Ectodermal cell (in vitro differentiated cells): Measurements from ENCODE around the gene CDS1. TPM values are rescaled to one million over a fixed set of nuclear protein-coding genes. Genes with fewer than 3 reads are reported as not detected.
"Not testable (repeated sequence)": the region's sequence is repeated elsewhere in the genome, so short reads cannot be mapped to it uniquely, and the experiment has no call there.

ENCODE experiments used
- H3K27ac ChIP-seq: 2 replicates; pipeline ENCODE4 v1.7.0; 2013; ENCODE audit warnings: mild to moderate bottlenecking, low read depth, low read length; ENCODE audit not compliant: insufficient read depth, poor library complexity, severe bottlenecking
- H3K27me3 ChIP-seq: 2 replicates; pipeline ENCODE4 v1.7.0; 2013; ENCODE audit warnings: mild to moderate bottlenecking, low read length; ENCODE audit not compliant: insufficient read depth, control insufficient read depth, poor library complexity, severe bottlenecking
- H3K36me3 ChIP-seq: one replicate; pipeline ENCODE4 v1.7.0; 2013; ENCODE audit warnings: low read length; ENCODE audit not compliant: control insufficient read depth, insufficient read depth
- H3K4me1 ChIP-seq: one replicate; pipeline ENCODE4 v1.7.0; 2013; ENCODE audit warnings: low read length; ENCODE audit not compliant: control insufficient read depth, insufficient read depth
- H3K4me3 ChIP-seq: 2 replicates; pipeline ENCODE4 v1.7.0; 2013; ENCODE audit warnings: low read depth, low read length, control low read depth; ENCODE audit not compliant: insufficient read depth
- H3K9me3 ChIP-seq: 2 replicates; pipeline ENCODE4 v1.7.0; 2013; ENCODE audit warnings: mild to moderate bottlenecking, low read length, moderate library complexity; ENCODE audit not compliant: control insufficient read depth
- WGBS, 2 experiments: methylation state at CpG; one replicate each; pipeline ENCODE4 v1.1.7; 2013; ENCODE audit warnings: missing lambda C conversion rate in 2 of 2; 5-methylcytosine and 5-hydroxymethylcytosine counted together
- polyA plus RNA-seq, 4 experiments: library from polyadenylated mRNA; stranded (reverse); fragments of 50-300 nt; gene quantifications; one replicate each; pipeline ENCODE4 v1.2.3, GENCODE V29; 2013

The CDS1 gene
- 4.0 TPM for polyA plus RNA-seq (2013, experiment 1 of 4)
- polyA plus RNA-seq (2013, experiment 2 of 4): 4.4 TPM
- polyA plus RNA-seq (2013, experiment 3 of 4): 4.3 TPM
- 4.5 TPM for polyA plus RNA-seq (2013, experiment 4 of 4)

GRCh38 chr4:84582988-84583875 is at the start of gene CDS1:
CDS1 (plus strand) TSS chr4:84583127; CDS start chr4:84583402, 275 bp downstream.
- no peaks in the 10 kb centered on the region for H3K36me3 ChIP-seq
- WGBS, 2 experiments: 0% methylated on average over 88 of the region's 88 CpGs
- H3K9me3 ChIP-seq: no peaks in the 10 kb centered on the region
- H3K4me1 ChIP-seq: peaks cover 11% of the 10 kb centered on the region
- H3K27ac ChIP-seq: no peak within 1 kb of the TSS
- H3K4me3 ChIP-seq: peak within 1 kb of the TSS; percentile 63
- H3K27me3 ChIP-seq: peaks cover 42% of the 10 kb centered on the region

DNA sequence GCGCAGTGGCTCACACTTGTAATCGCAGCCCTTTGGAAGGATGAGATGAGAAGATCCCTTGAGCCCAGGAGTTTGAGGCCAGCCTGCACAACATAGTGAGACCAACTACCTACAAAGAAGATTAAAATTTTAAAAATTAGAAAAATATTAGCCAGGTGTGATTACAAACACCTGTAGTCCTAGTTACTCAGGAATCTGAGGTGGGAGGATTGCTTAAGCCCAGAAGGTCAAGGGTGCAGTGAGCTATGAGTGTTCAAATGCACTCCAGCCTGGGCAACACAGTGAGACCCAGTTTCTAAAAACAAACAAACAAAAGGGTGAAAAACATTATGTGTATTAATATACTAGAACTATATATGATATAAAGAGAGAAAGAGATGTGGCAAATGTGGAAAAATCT is 47.0 kb upstream of the CDS1 start:
- Histone ChIP-seq H3K4me3 (no peak overlapping the region), H3K9me3 (no peaks in the 10 kb centered on the region), H3K4me1 (no peaks in the 10 kb centered on the region), H3K36me3 (no peaks in the 10 kb centered on the region), H3K27ac (no peak overlapping the region), H3K27me3 (no peaks in the 10 kb centered on the region)
- 90 to 96% methylated on average over 2 of the region's 2 CpGs for WGBS, 2 experiments

- no peaks in the 10 kb centered on the region for H3K27me3 ChIP-seq
- no peaks in the 10 kb centered on the region for H3K36me3 ChIP-seq
- whole genome bisulfite sequencing, 2 experiments: 79 to 85% methylated on average over 5 of the region's 5 CpGs
- no peaks in the 10 kb centered on the region for H3K4me1 ChIP-seq
- H3K4me3 ChIP-seq: no peak overlapping the region
- H3K9me3 ChIP-seq: no peaks in the 10 kb centered on the region
- no peak overlapping the region for H3K27ac ChIP-seq
These were observed 37.8 kb upstream of the CDS1 start for GRCh38 chr4:84545093-84545492.

DNA sequence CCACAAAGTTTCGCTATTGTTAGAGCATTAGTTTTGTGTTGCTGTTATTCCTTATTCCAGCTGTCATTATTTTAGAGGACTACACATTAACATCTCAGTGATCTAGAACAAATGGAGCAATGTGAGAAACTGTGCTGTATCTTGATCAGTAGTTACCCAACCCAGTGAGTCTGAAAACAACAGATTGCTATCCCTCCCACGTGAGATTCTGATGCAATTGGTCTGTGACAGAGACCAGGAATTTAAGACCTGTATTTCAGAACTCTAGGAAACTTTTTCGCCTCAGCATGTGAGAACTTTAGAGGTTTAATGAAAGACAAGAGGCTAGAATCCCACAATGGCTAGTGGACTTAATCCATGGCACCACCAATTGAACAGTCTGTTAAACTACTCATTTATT is 35.7 kb upstream of the CDS1 start:
- WGBS, 2 experiments: 77 to 94% methylated on average over 3 of the region's 3 CpGs
- Histone ChIP-seq H3K36me3 (no peaks in the 10 kb centered on the region), H3K27me3 (no peaks in the 10 kb centered on the region), H3K4me1 (no peaks in the 10 kb centered on the region), H3K27ac (no peak overlapping the region), H3K4me3 (no peak overlapping the region), H3K9me3 (no peaks in the 10 kb centered on the region)

DNA sequence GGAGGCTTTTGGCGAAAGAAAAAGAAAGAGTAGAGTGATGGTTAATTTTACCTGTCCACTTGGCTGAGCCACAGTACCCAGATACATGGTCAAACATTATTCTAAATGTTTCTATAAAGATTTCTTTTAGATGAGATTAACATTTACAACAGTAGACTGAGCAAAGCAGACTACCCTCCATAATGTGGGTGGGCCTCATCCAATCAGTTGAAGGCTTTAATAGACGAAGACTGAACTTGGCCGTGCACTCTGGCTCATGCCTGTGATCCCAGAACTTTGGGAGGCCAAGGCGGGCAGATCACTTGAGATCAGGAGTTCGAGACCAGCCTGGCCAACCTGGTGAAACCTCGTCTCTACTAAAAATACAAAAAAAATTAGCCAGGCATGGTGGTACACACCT is 33.7 kb upstream of the CDS1 start:
- H3K27me3 ChIP-seq: not testable (repeated sequence)

GRCh38 chr4:84562156-84562555 is 20.8 kb upstream of the CDS1 start:
- WGBS, 2 experiments: 96 to 100% methylated on average over 5 of the region's 5 CpGs
- Histone ChIP-seq H3K4me1 (no peaks in the 10 kb centered on the region), H3K36me3 (no peaks in the 10 kb centered on the region), H3K27me3 (no peaks in the 10 kb centered on the region), H3K4me3 (no peak overlapping the region), H3K27ac (no peak overlapping the region), H3K9me3 (no peaks in the 10 kb centered on the region)

More for the DNA sequence above, 33.7 kb upstream of the CDS1 start:
- not testable (repeated sequence) for H3K9me3 ChIP-seq, H3K4me3 ChIP-seq, H3K27ac ChIP-seq, H3K36me3 ChIP-seq, H3K4me1 ChIP-seq
- 89 to 94% methylated on average over 5 of the region's 6 CpGs for WGBS, 2 experiments

- no peaks in the 10 kb centered on the region for H3K4me1 ChIP-seq
- no peaks in the 10 kb centered on the region for H3K36me3 ChIP-seq
- H3K4me3 ChIP-seq: no peak overlapping the region
- H3K27ac ChIP-seq: no peak overlapping the region
- H3K27me3 ChIP-seq: no peaks in the 10 kb centered on the region
- no peaks in the 10 kb centered on the region for H3K9me3 ChIP-seq
- 93 to 94% methylated on average over 4 of the region's 4 CpGs for WGBS, 2 experiments
These were observed 19.9 kb upstream of the CDS1 start for GRCh38 chr4:84563002-84563401.

DNA sequence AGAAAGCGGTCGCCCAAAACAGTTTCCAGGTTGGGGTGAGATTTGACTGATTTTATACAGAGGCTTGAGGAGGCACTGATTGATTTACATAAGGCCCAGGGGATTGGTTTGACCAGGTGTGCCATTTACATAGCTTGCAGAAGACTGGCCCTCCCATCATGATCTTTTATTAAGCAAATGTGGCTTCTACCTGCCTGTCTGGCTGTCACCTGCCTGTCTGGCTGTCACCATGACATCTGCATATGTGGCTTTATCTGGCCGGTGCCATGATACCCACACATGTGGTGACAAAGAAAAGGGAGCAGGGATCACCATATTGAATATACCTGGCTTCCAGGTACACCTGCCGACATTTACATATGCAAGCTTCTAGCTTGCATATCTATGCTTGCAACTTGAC is 17.0 kb upstream of the CDS1 start:
- Histone ChIP-seq H3K36me3 (no peaks in the 10 kb centered on the region), H3K4me1 (peaks cover 4% of the 10 kb centered on the region), H3K9me3 (no peaks in the 10 kb centered on the region), H3K27ac (no peak overlapping the region), H3K27me3 (no peaks in the 10 kb centered on the region), H3K4me3 (no peak overlapping the region)
- WGBS, 2 experiments: 85 to 91% methylated on average over 4 of the region's 4 CpGs

DNA sequence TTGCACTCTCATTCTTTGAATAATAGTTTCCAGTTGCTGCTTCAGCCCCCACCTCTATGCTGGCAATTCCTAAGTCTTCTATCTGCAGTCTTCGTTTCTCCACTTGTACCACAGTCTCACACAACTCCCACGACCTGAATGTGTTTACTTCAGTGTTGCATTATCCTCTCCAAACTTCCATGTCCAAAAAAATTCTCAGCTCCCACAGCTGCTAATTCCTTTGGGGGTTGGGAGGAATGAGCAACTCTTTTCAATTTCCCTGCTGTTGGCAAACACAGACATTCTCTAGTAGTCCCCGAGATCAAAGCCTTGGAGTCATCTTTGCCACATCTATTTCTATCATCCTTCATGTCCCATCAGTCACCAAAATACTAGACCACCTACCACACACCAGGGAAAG is 14.4 kb upstream of the CDS1 start:
- Histone ChIP-seq H3K4me3 (no peak overlapping the region), H3K27ac (no peak overlapping the region), H3K4me1 (peaks cover 4% of the 10 kb centered on the region), H3K9me3 (no peaks in the 10 kb centered on the region), H3K36me3 (no peaks in the 10 kb centered on the region), H3K27me3 (no peaks in the 10 kb centered on the region)
- 67% methylated on average over 3 of the region's 3 CpGs for WGBS, 2 experiments

DNA sequence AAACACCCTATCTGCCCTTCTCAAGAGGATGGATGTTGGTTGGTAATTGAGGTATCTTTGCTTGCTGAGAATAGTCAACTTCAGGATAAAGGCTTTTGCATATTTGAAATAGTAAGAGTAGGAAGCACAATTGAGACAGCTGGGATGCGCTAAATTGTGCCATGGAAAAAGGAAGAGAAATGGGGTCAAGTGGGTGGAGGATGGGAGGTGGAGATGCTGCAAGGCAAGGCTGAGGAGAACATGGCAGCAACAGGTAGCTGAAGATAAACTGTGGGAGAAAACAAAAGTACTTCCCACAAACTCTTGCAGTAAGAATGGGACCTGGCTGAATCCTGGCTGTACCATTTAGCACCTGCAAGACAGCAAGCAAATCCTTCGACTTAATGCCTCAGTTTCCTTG is 13.9 kb upstream of the CDS1 start:
- no peak overlapping the region for H3K27ac ChIP-seq
- H3K36me3 ChIP-seq: no peaks in the 10 kb centered on the region
- H3K9me3 ChIP-seq: no peaks in the 10 kb centered on the region
- H3K4me3 ChIP-seq: no peak overlapping the region
- WGBS, 2 experiments: 91 to 95% methylated on average over 2 of the region's 2 CpGs
- no peaks in the 10 kb centered on the region for H3K27me3 ChIP-seq
- peaks cover 4% of the 10 kb centered on the region for H3K4me1 ChIP-seq
